ENCODE measurements around the gene RAPGEF1.

GRCh38 chr9:131613921-131614320, 126.0 kb downstream of the RAPGEF1 start:
- TF ChIP-seq, protein P1, sequence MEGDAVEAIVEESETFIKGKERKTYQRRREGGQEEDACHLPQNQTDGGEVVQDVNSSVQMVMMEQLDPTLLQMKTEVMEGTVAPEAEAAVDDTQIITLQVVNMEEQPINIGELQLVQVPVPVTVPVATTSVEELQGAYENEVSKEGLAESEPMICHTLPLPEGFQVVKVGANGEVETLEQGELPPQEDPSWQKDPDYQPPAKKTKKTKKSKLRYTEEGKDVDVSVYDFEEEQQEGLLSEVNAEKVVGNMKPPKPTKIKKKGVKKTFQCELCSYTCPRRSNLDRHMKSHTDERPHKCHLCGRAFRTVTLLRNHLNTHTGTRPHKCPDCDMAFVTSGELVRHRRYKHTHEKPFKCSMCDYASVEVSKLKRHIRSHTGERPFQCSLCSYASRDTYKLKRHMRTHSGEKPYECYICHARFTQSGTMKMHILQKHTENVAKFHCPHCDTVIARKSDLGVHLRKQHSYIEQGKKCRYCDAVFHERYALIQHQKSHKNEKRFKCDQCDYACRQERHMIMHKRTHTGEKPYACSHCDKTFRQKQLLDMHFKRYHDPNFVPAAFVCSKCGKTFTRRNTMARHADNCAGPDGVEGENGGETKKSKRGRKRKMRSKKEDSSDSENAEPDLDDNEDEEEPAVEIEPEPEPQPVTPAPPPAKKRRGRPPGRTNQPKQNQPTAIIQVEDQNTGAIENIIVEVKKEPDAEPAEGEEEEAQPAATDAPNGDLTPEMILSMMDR (IDR thresholded peaks at IDR 0.05; ENCODE audit: insufficient read depth, low read length), result no peak
- TF ChIP-seq, protein P2, sequence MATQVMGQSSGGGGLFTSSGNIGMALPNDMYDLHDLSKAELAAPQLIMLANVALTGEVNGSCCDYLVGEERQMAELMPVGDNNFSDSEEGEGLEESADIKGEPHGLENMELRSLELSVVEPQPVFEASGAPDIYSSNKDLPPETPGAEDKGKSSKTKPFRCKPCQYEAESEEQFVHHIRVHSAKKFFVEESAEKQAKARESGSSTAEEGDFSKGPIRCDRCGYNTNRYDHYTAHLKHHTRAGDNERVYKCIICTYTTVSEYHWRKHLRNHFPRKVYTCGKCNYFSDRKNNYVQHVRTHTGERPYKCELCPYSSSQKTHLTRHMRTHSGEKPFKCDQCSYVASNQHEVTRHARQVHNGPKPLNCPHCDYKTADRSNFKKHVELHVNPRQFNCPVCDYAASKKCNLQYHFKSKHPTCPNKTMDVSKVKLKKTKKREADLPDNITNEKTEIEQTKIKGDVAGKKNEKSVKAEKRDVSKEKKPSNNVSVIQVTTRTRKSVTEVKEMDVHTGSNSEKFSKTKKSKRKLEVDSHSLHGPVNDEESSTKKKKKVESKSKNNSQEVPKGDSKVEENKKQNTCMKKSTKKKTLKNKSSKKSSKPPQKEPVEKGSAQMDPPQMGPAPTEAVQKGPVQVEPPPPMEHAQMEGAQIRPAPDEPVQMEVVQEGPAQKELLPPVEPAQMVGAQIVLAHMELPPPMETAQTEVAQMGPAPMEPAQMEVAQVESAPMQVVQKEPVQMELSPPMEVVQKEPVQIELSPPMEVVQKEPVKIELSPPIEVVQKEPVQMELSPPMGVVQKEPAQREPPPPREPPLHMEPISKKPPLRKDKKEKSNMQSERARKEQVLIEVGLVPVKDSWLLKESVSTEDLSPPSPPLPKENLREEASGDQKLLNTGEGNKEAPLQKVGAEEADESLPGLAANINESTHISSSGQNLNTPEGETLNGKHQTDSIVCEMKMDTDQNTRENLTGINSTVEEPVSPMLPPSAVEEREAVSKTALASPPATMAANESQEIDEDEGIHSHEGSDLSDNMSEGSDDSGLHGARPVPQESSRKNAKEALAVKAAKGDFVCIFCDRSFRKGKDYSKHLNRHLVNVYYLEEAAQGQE (IDR thresholded peaks at IDR 0.05; ENCODE audit: insufficient replicate concordance, low read depth), result no peak
